Caco-2 (cell line): ENCODE measurements around the gene ZNF214. TPM values are rescaled to one million over a fixed set of nuclear protein-coding genes. Genes with fewer than 3 reads are reported as not detected.

Source experiments
- BruUV-seq: library from RNA; stranded (reverse); fragments of 400-500 nt; replicated peaks from 2 replicates; lab custom pipeline; 2021; lab: Mats Ljungman, UMichigan
- CTCF ChIA-PET: fragments of 300-600 bp; sonication (Branson Sonifier 250); formaldehyde crosslinking; loops from one replicate; lab custom pipeline; 2022; ENCODE audit warnings: antibody characterized with exemption; lab: Charles Lee
- POLR2A ChIA-PET: fragments of 300-600 bp; sonication (Branson Sonifier 250); formaldehyde crosslinking; loops from one replicate; lab custom pipeline; 2022; ENCODE audit warnings: antibody characterized with exemption; lab: Charles Lee
- DNase-seq, 2 experiments: peaks; one replicate each; pipeline versions ENCODE4 v3.0.0 to v3.0.0-alpha.2; 2020 to 2022
- H3K27me3 ChIP-seq: replicated peaks from 2 replicates; pipeline ENCODE4 v1.6.0; 2011; ENCODE audit warnings: low read length; ENCODE audit not compliant: control insufficient read depth, insufficient read depth
- H3K36me3 ChIP-seq: 2 replicates; pipeline ENCODE4 v1.5.1; 2011; ENCODE audit warnings: low read length; ENCODE audit not compliant: control insufficient read depth, insufficient read depth
- H3K4me1 ChIP-seq: fragments of 250-450 bp; sonication (Bioruptor Pico); 2 replicates; pipeline ENCODE4 v1.5.1; 2020; ENCODE audit warnings: mild to moderate bottlenecking
- H3K4me3 ChIP-seq: 2 replicates; pipeline ENCODE4 v1.5.1; 2011; ENCODE audit warnings: low read depth, mild to moderate bottlenecking, control low read depth, low read length
- H3K9me3 ChIP-seq: fragments of 250-450 bp; sonication (Bioruptor Pico); 2 replicates; pipeline ENCODE4 v1.5.1; 2020; ENCODE audit warnings: mild to moderate bottlenecking, moderate library complexity
- H3K27ac Mint-ChIP-seq: one replicate; pipeline ENCODE4 v1.8.0; 2022; ENCODE audit warnings: mixed read lengths; ENCODE audit not compliant: unreplicated experiment
- H3K27me3 Mint-ChIP-seq: one replicate; pipeline ENCODE4 v1.8.0; 2022; ENCODE audit warnings: mixed read lengths; ENCODE audit not compliant: insufficient read depth, unreplicated experiment
- H3K36me3 Mint-ChIP-seq: one replicate; pipeline ENCODE4 v1.8.0; 2022; ENCODE audit warnings: mild to moderate bottlenecking, mixed read lengths; ENCODE audit not compliant: insufficient read depth, unreplicated experiment
- H3K4me1 Mint-ChIP-seq: one replicate; pipeline ENCODE4 v1.8.0; 2022; ENCODE audit warnings: low read depth, mixed read lengths; ENCODE audit not compliant: unreplicated experiment
- H3K4me3 Mint-ChIP-seq: one replicate; pipeline ENCODE4 v1.8.0; 2022; ENCODE audit warnings: mild to moderate bottlenecking, moderate library complexity, mixed read lengths; ENCODE audit not compliant: unreplicated experiment
- H3K9me3 Mint-ChIP-seq: one replicate; pipeline ENCODE4 v1.8.0; 2022; ENCODE audit warnings: mixed read lengths; ENCODE audit not compliant: unreplicated experiment
- CTCF ChIP-seq, 2 experiments: fragments of 200-600 bp in 1 of 2; IDR thresholded peaks; 1 replicate in 1 of 2; 2 replicates in 1 of 2; pipeline versions ENCODE4 v1.5.1 to v1.8.0; 2011 to 2022; ENCODE audit warnings: antibody characterized with exemption in 1 of 2, control low read depth in 1 of 2, inconsistent platforms in 1 of 2, low read depth in 1 of 2, low read length in 1 of 2, mild to moderate bottlenecking in 1 of 2, moderate library complexity in 1 of 2; ENCODE audit not compliant: insufficient read depth in 1 of 2, severe bottlenecking in 1 of 2, unreplicated experiment in 1 of 2
- intact Hi-C: fragments of 100-400 bp; cut with micrococcal nuclease; formaldehyde crosslinking; loops from one replicate; pipeline ENCODE4 v1.10.0; 2022; ENCODE audit not compliant: unreplicated experiment
- total RNA-seq: library from RNA; stranded (reverse); gene quantifications from 2 replicates; pipeline ENCODE4 v1.2.3, GENCODE V29; 2022

The ZNF214 gene
- total RNA-seq, 1 experiment from 2014 or later: 0.70 TPM

DNA sequence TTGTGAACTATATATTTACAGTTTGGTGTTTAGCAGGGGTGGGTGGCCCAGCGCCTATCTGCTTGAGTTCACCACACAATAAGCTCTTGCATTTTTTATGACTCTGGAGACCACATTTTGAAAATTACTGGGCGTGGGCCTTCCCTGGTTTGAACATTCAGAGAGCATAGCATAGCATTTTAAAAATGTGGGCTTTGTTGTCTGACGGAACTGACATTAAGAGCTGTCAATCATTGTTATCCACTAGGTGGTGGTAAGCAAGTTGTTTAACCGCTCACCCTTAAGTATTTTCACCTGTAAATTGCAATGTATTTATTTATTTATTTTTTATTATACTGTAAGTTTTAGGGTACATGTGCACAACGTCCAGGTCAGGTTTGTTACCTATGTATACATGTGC is 1.2 kb upstream of the ZNF214 start:
- Histone ChIP-seq H3K9me3 (no peaks in the 10 kb centered on the region), H3K36me3 (no peaks in the 10 kb centered on the region), H3K4me1 (0 out of 2 replicates have a peak, but pooled peaks cover 5% of the 10 kb centered on the region), H3K27me3 (no peaks in the 10 kb centered on the region), H3K4me3 (no peak overlapping the region)
- BruUV-seq: no TSS peak
- peaks cover 6% of the 10 kb centered on the region for H3K27me3 Mint-ChIP-seq
- peaks cover 6% of the 10 kb centered on the region for H3K36me3 Mint-ChIP-seq
- H3K9me3 Mint-ChIP-seq: no peaks in the 10 kb centered on the region
- intact Hi-C loops: no loop called here
- no peak for TF ChIP-seq CTCF (IDR thresholded peaks at IDR 0.05; ENCODE audit: insufficient read depth in 1 of 2, low read depth in 1 of 2, low read length in 1 of 2, severe bottlenecking in 1 of 2, unreplicated experiment in 1 of 2)
- no peak overlapping the region for H3K27ac Mint-ChIP-seq
- no peak for DNase-seq
- POLR2A ChIA-PET: no interaction called here
- CTCF ChIA-PET: interaction anchor here (1.4 kb wide), 1 partner anchor 209 kb away, joined by 4 read pairs; no protein-coding TSS in a partner anchor
- H3K4me1 Mint-ChIP-seq: peaks cover 5% of the 10 kb centered on the region
- no peak overlapping the region for H3K4me3 Mint-ChIP-seq

- peak overlapping the region; percentile 87 for H3K27ac Mint-ChIP-seq
- CTCF ChIA-PET: interaction anchor here (1.4 kb wide), 1 partner anchor 207 kb away, joined by 4 read pairs; no protein-coding TSS in a partner anchor
- Histone ChIP-seq H3K27me3 (no peaks in the 10 kb centered on the region), H3K4me1 (0 out of 2 replicates have a peak, but pooled peaks cover 5% of the 10 kb centered on the region), H3K9me3 (no peaks in the 10 kb centered on the region), H3K4me3 (peak overlapping the region; percentile 40), H3K36me3 (no peaks in the 10 kb centered on the region)
- H3K27me3 Mint-ChIP-seq: peaks cover 5% of the 10 kb centered on the region
- peak in 1 of 2 experiments; percentile 35 for DNase-seq
- no peaks in the 10 kb centered on the region for H3K9me3 Mint-ChIP-seq
- intact Hi-C loops: no loop called here
- TF ChIP-seq CTCF (IDR thresholded peaks at IDR 0.05; ENCODE audit: insufficient read depth in 1 of 2, low read depth in 1 of 2, low read length in 1 of 2, severe bottlenecking in 1 of 2, unreplicated experiment in 1 of 2): no peak
- H3K4me1 Mint-ChIP-seq: peaks cover 5% of the 10 kb centered on the region
- peak overlapping the region; percentile 87 for H3K4me3 Mint-ChIP-seq
- POLR2A ChIA-PET: interaction anchor here (0.5 kb wide), 1 partner anchor 82 kb away, joined by 6 read pairs; no protein-coding TSS in a partner anchor
- BruUV-seq: no TSS peak
- peaks cover 6% of the 10 kb centered on the region for H3K36me3 Mint-ChIP-seq
Measured at GRCh38 chr11:7019500-7020182, 505 bp downstream of the ZNF214 start.

- H3K9me3 Mint-ChIP-seq: no peaks in the 10 kb centered on the region
- TF ChIP-seq CTCF (IDR thresholded peaks at IDR 0.05; ENCODE audit: insufficient read depth in 1 of 2, low read depth in 1 of 2, low read length in 1 of 2, severe bottlenecking in 1 of 2, unreplicated experiment in 1 of 2): no peak
- no peak overlapping the region for H3K4me3 ChIP-seq
- H3K36me3 Mint-ChIP-seq: no peaks in the 10 kb centered on the region
- H3K4me1 ChIP-seq: 0 out of 2 replicates have a peak, but pooled peaks cover 3% of the 10 kb centered on the region
- H3K27ac Mint-ChIP-seq: no peak overlapping the region
- no peaks in the 10 kb centered on the region for H3K36me3 ChIP-seq
- H3K4me1 Mint-ChIP-seq: peaks cover 11% of the 10 kb centered on the region
- H3K27me3 ChIP-seq: no peaks in the 10 kb centered on the region
- no peaks in the 10 kb centered on the region for H3K27me3 Mint-ChIP-seq
- ChIA-PET CTCF (no interaction called here), POLR2A (no interaction called here)
- intact Hi-C loops: no loop called here
- H3K9me3 ChIP-seq: no peaks in the 10 kb centered on the region
- no peak overlapping the region for H3K4me3 Mint-ChIP-seq
- no TSS peak for BruUV-seq
- no peak for DNase-seq
Measured at GRCh38 chr11:7016011-7016410, 4.1 kb downstream of the ZNF214 start.
